ENCODE measurements around the gene TMEM88. TPM values are rescaled to one million over a fixed set of nuclear protein-coding genes. Genes with fewer than 3 reads are reported as not detected.

The TMEM88 gene
- total and polyA plus RNA-seq, 2 of the 8 experiments (the other 6 are each of a cell fraction or from before 2014, with no cell fraction given), result 0.69 to 8.8 TPM

DNA sequence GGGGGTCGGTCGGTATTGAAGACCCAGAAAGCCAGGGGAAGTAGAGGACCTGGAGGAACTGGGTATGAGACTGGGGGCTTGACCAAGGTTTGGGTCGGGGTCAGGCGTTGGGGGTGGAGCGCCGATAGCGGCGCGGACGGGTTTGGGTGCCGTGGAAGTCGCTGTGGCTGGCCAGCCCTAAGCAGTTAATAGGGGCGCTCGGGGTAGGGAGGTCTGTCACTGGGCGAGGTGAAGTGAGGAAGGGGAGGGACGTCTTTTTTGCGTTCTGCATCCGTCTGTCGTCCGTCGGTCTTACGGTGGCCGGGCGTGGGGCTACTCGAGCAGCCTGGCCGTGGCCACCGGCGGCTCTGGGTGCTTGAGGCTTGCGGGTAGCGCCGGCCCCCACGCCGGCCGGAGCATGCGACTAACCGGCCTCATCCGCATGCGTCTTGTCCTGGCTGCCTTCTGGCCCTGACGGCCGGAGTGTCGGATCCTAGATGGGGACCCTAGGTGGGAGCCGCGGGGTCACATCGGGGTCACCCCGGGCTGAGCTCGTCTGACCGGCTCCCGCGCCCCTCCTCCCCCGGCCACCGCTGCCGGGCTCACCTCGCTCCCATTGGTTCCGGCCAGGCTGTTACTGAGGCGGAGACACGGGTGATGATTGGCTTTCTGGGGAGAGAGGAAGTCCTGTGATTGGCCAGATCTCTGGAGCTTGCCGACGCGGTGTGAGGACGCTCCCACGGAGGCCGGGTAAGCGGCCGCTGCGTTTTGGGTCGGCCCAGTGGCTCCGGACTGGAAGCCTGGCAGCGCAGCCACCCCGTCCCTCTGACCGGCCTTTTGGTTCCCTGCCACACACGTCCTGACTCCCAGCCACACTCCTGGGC, 10.3 kb upstream of the TMEM88 start:
- Histone ChIP-seq H3K9ac (replicated peaks in 1 of 4; ENCODE audit: extremely low read depth in 1 of 4, low read depth in 3 of 4, low read length in 3 of 4) (peak overlapping the region in 1 of 4 experiments; percentile 47; a peak in 5 of 7 replicates), H3K14ac (ENCODE audit: insufficient read length) (no peak overlapping the region), H3K18ac (ENCODE audit: extremely low read depth, low read length) (no peak overlapping the region; the same call in 1 of the 2 replicates), H3K36me3 (ENCODE audit: control insufficient read depth in 2 of 4, insufficient read depth in 4 of 4, low read length in 3 of 4) (no peaks in the 10 kb centered on the region; a peak in 2 of 8 replicates), H4K20me1 (replicated peaks in 1 of 2; ENCODE audit: control insufficient read depth in 1 of 2, insufficient read depth in 2 of 2, low read length in 2 of 2) (peaks cover 12 to 33% of the 10 kb centered on the region in 2 experiments), H2BK20ac (ENCODE audit: low read length) (no peak overlapping the region), H2BK15ac (ENCODE audit: low read length) (no peak overlapping the region), H3K27ac (ENCODE audit: low read depth, low read length) (no peak overlapping the region), H3K4me2 (ENCODE audit: insufficient read depth in 1 of 2, low read depth in 2 of 2, low read length in 2 of 2) (peak overlapping the region; percentile 96 to 100), H2AK5ac (ENCODE audit: low read depth, low read length) (no peak overlapping the region), H2BK120ac (replicated peaks; ENCODE audit: low read depth, low read length) (no peak overlapping the region), H3K79me1 (ENCODE audit: low read depth, low read length) (no peaks in the 10 kb centered on the region), H3K9me3 (ENCODE audit: insufficient read depth in 2 of 2, low read depth in 1 of 2, low read length in 1 of 2) (no peaks in the 10 kb centered on the region), H3K4ac (replicated peaks; ENCODE audit: insufficient read length, low read depth, low read length) (no peak overlapping the region), H4K91ac (replicated peaks; ENCODE audit: insufficient read length, low read length) (no peak overlapping the region), H2BK5ac (ENCODE audit: low read depth, low read length) (no peak overlapping the region), H3K23ac (ENCODE audit: insufficient read length) (no peak overlapping the region), H3K56ac (replicated peaks; ENCODE audit: insufficient read length, low read depth, low read length) (no peak overlapping the region), H3K23me2 (ENCODE audit: low read depth, low read length) (peaks cover 34% of the 10 kb centered on the region), H4K5ac (ENCODE audit: insufficient read length, low read depth, low read length) (no peak overlapping the region), H2BK12ac (ENCODE audit: low read depth, low read length) (no peak overlapping the region), H2AFZ (ENCODE audit: low read length) (no peak overlapping the region), H3K27me3 (replicated peaks in 1 of 4; ENCODE audit: control insufficient read depth in 3 of 4, extremely low read depth in 1 of 4, insufficient read depth in 3 of 4, low read length in 3 of 4) (peaks cover 16 to 40% (median 37%) of the 10 kb centered on the region in 4 experiments), H3K4me3 (ENCODE audit: extremely low read depth in 1 of 4, insufficient read depth in 2 of 4, low read depth in 3 of 4, low read length in 4 of 4) (peak overlapping the region; percentile 70 to 98 (median 86)), H3K4me1 (replicated peaks in 1 of 4; ENCODE audit: control insufficient read depth in 3 of 4, insufficient read depth in 4 of 4, low read length in 3 of 4) (peaks cover 5 to 19% (median 12%) of the 10 kb centered on the region in 4 experiments; a peak in 6 of 7 replicates), H4K8ac (ENCODE audit: extremely low read depth, insufficient read depth, low read length) (peak overlapping the region; percentile 79), H3K79me2 (ENCODE audit: control insufficient read depth in 1 of 2, insufficient read depth in 2 of 2, low read length in 2 of 2) (no peaks in the 10 kb centered on the region)
- POLR2A ChIA-PET (ENCODE audit: partially characterized antibody), result interaction anchor here (1.1 to 4.2 kb wide), 7 partner anchors 8 to 15 kb away, joined by 3 to 22 read pairs (median 12); partner anchors contain the start of genes CYB5D1, KDM6B, NAA38 and TMEM88
- CTCF ChIA-PET (ENCODE audit: partially characterized antibody), result interaction anchor here (0.8 to 2.1 kb wide), 14 partner anchors 7 to 275 kb away, joined by 3 to 10 read pairs (median 4); partner anchors contain the start of genes CYB5D1 and NAA38
- DNase-seq (ENCODE audit: low read depth in 1 of 2, low spot score in 2 of 2) (peak in 1 of 2 experiments; percentile 88), FAIRE-seq (peak; percentile 13)
- WGBS, 2 experiments (ENCODE audit: extremely low coverage in 1 of 2, insufficient coverage in 1 of 2, insufficient read length in 1 of 2, insufficient replicate concordance in 2 of 2, low coverage in 1 of 2, low lambda C conversion rate in 2 of 2, missing lambda C conversion rate in 1 of 2), result 1% methylated on average over 51 of the region's 71 CpGs; no CpG with 5 or more reads in 1 of the 2 experiments
- 0 out of 2 replicates have a peak, but pooled peaks have one; percentile 64 for TF ChIP-seq RBBP5 (IDR thresholded peaks at IDR 0.05; ENCODE audit: borderline replicate concordance, low read depth, low read length)
- TF ChIP-seq CREB1 (IDR thresholded peaks at IDR 0.05), result peak; percentile 75
- no peak for TF ChIP-seq SAP30 (IDR thresholded peaks at IDR 0.05; ENCODE audit: insufficient read depth, insufficient replicate concordance, low read length)
- no peak for TF ChIP-seq RAD21 (IDR thresholded peaks at IDR 0.05 in 1 of 2, conservative IDR thresholded peaks at IDR 0.05 in 1 of 2; ENCODE audit: low read depth in 2 of 2, low read length in 2 of 2)
- TF ChIP-seq SP2 (IDR thresholded peaks at IDR 0.05; ENCODE audit: low read length), result no peak
- no peak for TF ChIP-seq CBX8 (IDR thresholded peaks at IDR 0.05; ENCODE audit: borderline replicate concordance, low read depth, low read length)
- no peak for TF ChIP-seq FOSL1 (IDR thresholded peaks at IDR 0.05; ENCODE audit: insufficient read depth, low read depth, low read length)
- peak; percentile 21 for TF ChIP-seq ASH2L (IDR thresholded peaks at IDR 0.05; ENCODE audit: low read length)
- TF ChIP-seq TBP (IDR thresholded peaks at IDR 0.05; ENCODE audit: low read depth, low read length), result 0 out of 2 replicates have a peak, but pooled peaks have one; percentile 34
- peak; percentile 77; the same call in 1 of the 2 replicates for TF ChIP-seq RFX5 (IDR thresholded peaks at IDR 0.05; ENCODE audit: borderline replicate concordance, low read depth, low read length)
